PC-3 (cell line): ENCODE results near the gene FAM110A. TPM values are rescaled to one million over a fixed set of nuclear protein-coding genes. Genes with fewer than 3 reads are reported as not detected.
"Not testable (repeated sequence)": the region's sequence is repeated elsewhere in the genome, so short reads cannot be mapped to it uniquely, and the experiment has no call there.

Experiments
- ATAC-seq: fragments of 200-7000 bp; cut with Tn5 transposase; 2 replicates; pipeline ENCODE4 v1.9.1; 2020; ENCODE audit warnings: mild to moderate bottlenecking, moderate library complexity
- BruUV-seq: library from RNA; stranded (reverse); fragments of 400-500 nt; replicated peaks from 2 replicates; lab custom pipeline; 2021; lab: Mats Ljungman, UMichigan
- CTCF ChIA-PET: fragments of 300-600 bp; sonication (Branson Sonifier 250); formaldehyde crosslinking; loops from one replicate; lab custom pipeline; 2022; ENCODE audit warnings: antibody characterized with exemption; lab: Charles Lee
- POLR2A ChIA-PET: fragments of 300-600 bp; sonication (Branson Sonifier 250); formaldehyde crosslinking; loops from one replicate; lab custom pipeline; 2022; ENCODE audit warnings: antibody characterized with exemption; ENCODE audit not compliant: unreplicated experiment; lab: Charles Lee
- DNase-seq: peaks from one replicate; pipeline ENCODE4 v3.0.0-alpha.2; 2015
- H2AFZ ChIP-seq: fragments of 300-600 bp; sonication (generic); 2 replicates; pipeline ENCODE4 v1.6.0; 2016; ENCODE audit warnings: antibody characterized with exemption, low read length
- H3F3A ChIP-seq: fragments of 300-600 bp; sonication (generic); one replicate; pipeline ENCODE4 v1.6.0; 2017; ENCODE audit warnings: antibody characterized with exemption, low read length, control low read depth, mild to moderate bottlenecking; ENCODE audit not compliant: unreplicated experiment
- H3K27ac ChIP-seq: fragments of 300-600 bp; sonication (generic); 2 replicates; pipeline ENCODE4 v1.5.1; 2016; ENCODE audit warnings: mild to moderate bottlenecking, low read length
- H3K27me3 ChIP-seq: fragments of 300-600 bp; sonication (generic); 2 replicates; pipeline ENCODE4 v1.6.1; 2016; ENCODE audit warnings: low read length, mixed read lengths
- H3K36me3 ChIP-seq: fragments of 300-600 bp; sonication (generic); 2 replicates; pipeline ENCODE4 v1.6.1; 2016; ENCODE audit warnings: low read depth, mixed run types, low read length, mixed read lengths
- H3K4me1 ChIP-seq: fragments of 300-600 bp; sonication (generic); 2 replicates; pipeline ENCODE4 v1.5.1; 2016; ENCODE audit warnings: low read length; ENCODE audit not compliant: insufficient read depth
- H3K4me2 ChIP-seq: fragments of 300-600 bp; sonication (generic); 2 replicates; pipeline ENCODE4 v1.6.0; 2016; ENCODE audit warnings: low read length
- H3K4me3 ChIP-seq: fragments of 300-600 bp; sonication (generic); 2 replicates; pipeline ENCODE4 v1.5.1; 2016; ENCODE audit warnings: mild to moderate bottlenecking, low read length, mixed read lengths
- H3K79me2 ChIP-seq: fragments of 300-600 bp; sonication (generic); 2 replicates; pipeline ENCODE4 v1.6.1; 2017; ENCODE audit warnings: low read length, mixed read lengths
- H3K9ac ChIP-seq: fragments of 300-600 bp; sonication (generic); 2 replicates; pipeline ENCODE4 v1.6.0; 2016; ENCODE audit warnings: mild to moderate bottlenecking, low read length
- H3K9me2 ChIP-seq: fragments of 300-600 bp; sonication (generic); replicated peaks from 2 replicates; pipeline ENCODE4 v1.6.1; 2016; ENCODE audit warnings: mixed run types, low read length, mixed read lengths
- H3K9me3 ChIP-seq: fragments of 300-600 bp; sonication (generic); 2 replicates; pipeline ENCODE4 v1.6.1; 2016; ENCODE audit warnings: low read length, mixed read lengths
- H4K20me1 ChIP-seq: fragments of 300-600 bp; sonication (generic); 2 replicates; pipeline ENCODE4 v1.6.1; 2016; ENCODE audit warnings: low read length, mixed read lengths
- CTCF ChIP-seq: fragments of 300-600 bp; sonication (generic); conservative IDR thresholded peaks from 2 replicates; pipeline ENCODE4 v1.5.1; 2017; ENCODE audit warnings: antibody characterized with exemption, low read depth, mild to moderate bottlenecking, low read length
- EZH2 ChIP-seq: fragments of 300-600 bp; sonication (generic); IDR thresholded peaks from one replicate; pipeline ENCODE4 v1.6.1; 2017; ENCODE audit warnings: antibody characterized with exemption, mild to moderate bottlenecking, low read length; ENCODE audit not compliant: unreplicated experiment
- EZH2phosphoT487 ChIP-seq: fragments of 300-600 bp; sonication (generic); IDR thresholded peaks from 2 replicates; pipeline ENCODE4 v1.6.1; 2018; ENCODE audit warnings: mild to moderate bottlenecking, antibody characterized with exemption, low read length, borderline replicate concordance
- intact Hi-C: fragments of 100-400 bp; cut with micrococcal nuclease; formaldehyde crosslinking; loops from 2 replicates; pipeline ENCODE4 v1.9.0; 2023
- total RNA-seq: library from RNA; depleted of rRNA; stranded (reverse); fragments of >200 nt; gene quantifications from 2 replicates; pipeline ENCODE4 v1.2.3, GENCODE V29; 2014; rRNA removed

The FAM110A gene
- total RNA-seq, 1 experiment from 2014 or later: 28.4 TPM

- Histone ChIP-seq H3K4me1 (no peaks in the 10 kb centered on the region), H3K79me2 (no peaks in the 10 kb centered on the region), H3K9me3 (no peaks in the 10 kb centered on the region; the same call in 1 of the 2 replicates), H3K9ac (no peak overlapping the region), H3F3A (no peaks in the 10 kb centered on the region), H3K27ac (no peak overlapping the region), H3K4me2 (no peak overlapping the region), H4K20me1 (no peaks in the 10 kb centered on the region), H3K4me3 (no peak overlapping the region), H2AFZ (no peak overlapping the region), H3K36me3 (no peaks in the 10 kb centered on the region), H3K27me3 (peaks cover 21% of the 10 kb centered on the region), H3K9me2 (no peaks in the 10 kb centered on the region)
- ATAC-seq: peak; percentile 30; the same call in 1 of the 2 replicates
- intact Hi-C loops: no loop called here
- BruUV-seq: no TSS peak
- TF ChIP-seq EZH2 (no peak), CTCF (no peak), EZH2phosphoT487 (no peak)
- no peak for DNase-seq
- ChIA-PET POLR2A (no interaction called here), CTCF (no interaction called here)
Measured at GRCh38 chr20:891058-891705, 57.7 kb downstream of the FAM110A start.

GRCh38 chr20:891706-892080, 58.2 kb downstream of the FAM110A start:
- no peak overlapping the region for H3K27ac ChIP-seq
- no peak overlapping the region for H2AFZ ChIP-seq
- intact Hi-C loops: no loop called here
- H3K9me2 ChIP-seq: no peaks in the 10 kb centered on the region
- H3K4me3 ChIP-seq: no peak overlapping the region
- H3K4me1 ChIP-seq: no peaks in the 10 kb centered on the region
- TF ChIP-seq CTCF (no peak), EZH2 (no peak), EZH2phosphoT487 (no peak)
- no peak overlapping the region for H3K4me2 ChIP-seq
- no peaks in the 10 kb centered on the region; the same call in 1 of the 2 replicates for H3K9me3 ChIP-seq
- H3K79me2 ChIP-seq: no peaks in the 10 kb centered on the region
- no peaks in the 10 kb centered on the region for H3K36me3 ChIP-seq
- H3K9ac ChIP-seq: no peak overlapping the region
- H4K20me1 ChIP-seq: no peaks in the 10 kb centered on the region
- DNase-seq: no peak
- ChIA-PET CTCF (no interaction called here), POLR2A (no interaction called here)
- no TSS peak for BruUV-seq
- ATAC-seq: no peak
- H3F3A ChIP-seq: no peaks in the 10 kb centered on the region
- peaks cover 21% of the 10 kb centered on the region; the same call in 1 of the 2 replicates for H3K27me3 ChIP-seq

GRCh38 chr20:892371-892770, 58.9 kb downstream of the FAM110A start:
- H3K4me2 ChIP-seq, H3K9me3 ChIP-seq, BruUV-seq, H3K27ac ChIP-seq, H3K4me1 ChIP-seq, DNase-seq, ATAC-seq, H3F3A ChIP-seq, H3K36me3 ChIP-seq, CTCF ChIA-PET, intact Hi-C loops, POLR2A ChIA-PET, H3K9ac ChIP-seq, H3K79me2 ChIP-seq, H2AFZ ChIP-seq, H3K9me2 ChIP-seq, H3K4me3 ChIP-seq, H4K20me1 ChIP-seq: not testable (repeated sequence)
- peaks cover 21% of the 10 kb centered on the region; the same call in 1 of the 2 replicates for H3K27me3 ChIP-seq

Other genes starting within 250 kb of the FAM110A start
- 0.40 and 0.98 TPM in 2 replicates for gene TCF15, start 223.4 kb upstream of the FAM110A start, total RNA-seq
- gene SRXN1, start 180.5 kb upstream of the FAM110A start, total RNA-seq: 99.3 and 105 TPM in 2 replicates
- not detected in 2 replicates for gene SCRT2, start 157.9 kb upstream of the FAM110A start, total RNA-seq
- gene SLC52A3, start 65.2 kb upstream of the FAM110A start, total RNA-seq: 4.2 and 5.9 TPM in 2 replicates
- gene ANGPT4, start 82.6 kb downstream of the FAM110A start, total RNA-seq: not detected in 2 replicates
- gene RSPO4, start 168.6 kb downstream of the FAM110A start, total RNA-seq: not detected in 2 replicates